GM19193 (cell line): ENCODE data around the gene TNFRSF19.

Experiments
- POLR2A ChIP-seq: IDR thresholded peaks from 4 replicates; pipeline ENCODE4 v1.6.1; 2011; ENCODE audit not compliant: insufficient read depth, insufficient read length; ENCODE audit errors: extremely low read depth

TNFRSF19 gene

GRCh38 chr13:23671897-23672296 is 101.7 kb downstream of the TNFRSF19 start:
- no peak for TF ChIP-seq POLR2A

GRCh38 chr13:23672616-23673015 is 102.4 kb downstream of the TNFRSF19 start:
- no peak for TF ChIP-seq POLR2A

GRCh38 chr13:23673354-23673753 is 103.1 kb downstream of the TNFRSF19 start:
- TF ChIP-seq POLR2A = no peak

- TF ChIP-seq POLR2A = no peak
Observed at GRCh38 chr13:23673867-23674605, 103.8 kb downstream of the TNFRSF19 start.

- TF ChIP-seq POLR2A = no peak
Observed at GRCh38 chr13:23674795-23675640, 104.8 kb downstream of the TNFRSF19 start.

GRCh38 chr13:23678795-23679194 is 108.6 kb downstream of the TNFRSF19 start:
- TF ChIP-seq POLR2A = no peak

- TF ChIP-seq POLR2A = no peak
Observed at GRCh38 chr13:23679220-23679619, 109.0 kb downstream of the TNFRSF19 start.

- no peak for TF ChIP-seq POLR2A
Observed at GRCh38 chr13:23680845-23681669, 110.8 kb downstream of the TNFRSF19 start.

- no peak for TF ChIP-seq POLR2A
Observed at GRCh38 chr13:23683084-23683483, 112.9 kb downstream of the TNFRSF19 start.

- no peak for TF ChIP-seq POLR2A
Observed at GRCh38 chr13:23684647-23685046, 114.4 kb downstream of the TNFRSF19 start.

- TF ChIP-seq POLR2A = no peak
Observed at GRCh38 chr13:23685416-23685815, 115.2 kb downstream of the TNFRSF19 start.

- TF ChIP-seq POLR2A = no peak
Observed at GRCh38 chr13:23686948-23687347, 116.7 kb downstream of the TNFRSF19 start.

- no peak for TF ChIP-seq POLR2A
Observed at GRCh38 chr13:23687614-23688013, 117.4 kb downstream of the TNFRSF19 start.

GRCh38 chr13:23688336-23688735 is 118.1 kb downstream of the TNFRSF19 start:
- no peak for TF ChIP-seq POLR2A

GRCh38 chr13:23690668-23691067 is 120.5 kb downstream of the TNFRSF19 start:
- no peak for TF ChIP-seq POLR2A
